ENCODE data around the gene SH3RF2.

- TF ChIP-seq CTCF (IDR thresholded peaks at IDR 0.05): no peak
- TF ChIP-seq POLR2A (IDR thresholded peaks at IDR 0.05): no peak
- TF ChIP-seq POLR2AphosphoS5 (IDR thresholded peaks at IDR 0.05): no peak
These were observed 151.7 kb downstream of the SH3RF2 start for GRCh38 chr5:146088098-146088497.

Data from suprapubic skin (tissue), 4 donors.